ENCODE measurements around the gene KRTAP12-1. TPM values are rescaled to one million over a fixed set of nuclear protein-coding genes. Genes with fewer than 3 reads are reported as not detected.

The KRTAP12-1 gene
- polyA plus RNA-seq, 3 donors = not detected

DNA sequence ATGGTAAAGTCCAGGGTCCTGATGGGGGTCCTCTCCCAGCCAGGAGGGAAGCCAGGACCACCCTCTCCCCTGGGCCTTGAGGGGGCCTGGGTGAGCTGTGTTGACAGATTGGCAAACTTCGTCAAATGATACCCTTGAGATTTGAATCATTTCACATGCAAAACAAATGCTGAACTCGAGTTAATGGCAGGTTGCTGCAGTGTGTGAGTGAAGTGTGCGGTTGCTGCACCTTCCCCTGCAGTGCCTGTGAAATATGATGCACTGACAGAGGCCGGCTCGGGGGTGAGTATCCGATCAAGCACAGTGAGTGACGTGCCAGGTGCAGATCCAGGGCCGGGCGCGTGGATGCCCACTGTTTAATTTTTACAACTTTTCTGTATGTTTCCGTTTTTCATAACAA, 5.7 kb upstream of the KRTAP12-1 start:
- no peak overlapping the region for H3K27ac ChIP-seq (ENCODE audit: low read depth in 1 of 2, low read length in 2 of 2)
- intact Hi-C loops (cut with micrococcal nuclease) = no loop called here
- Mint-ChIP-seq H3K4me3 (no peak overlapping the region), H3K9me3 (peaks cover 0 to 10% (median 6%) of the 10 kb centered on the region in 7 donors), H3K4me1 (no peaks in the 10 kb centered on the region), H3K27ac (no peak overlapping the region), H3K36me3 (no peaks in the 10 kb centered on the region), H3K27me3 (ENCODE audit: low read depth in 3 of 3) (peaks cover 6 to 29% (median 19%) of the 10 kb centered on the region in 3 donors)
- H3K4me2 ChIP-seq (replicated peaks; ENCODE audit: extremely low read depth, low read length, poor library complexity, severe bottlenecking) = no peak overlapping the region
- H2AFZ ChIP-seq (ENCODE audit: insufficient read depth, low read depth, low read length, poor library complexity, severe bottlenecking) = no peak overlapping the region
- peaks cover 0 to 5% of the 10 kb centered on the region in 2 donors for H3K9me3 ChIP-seq (replicated peaks in 1 of 2; ENCODE audit: control insufficient read depth in 1 of 2, insufficient read depth in 1 of 2, low read length in 2 of 2)
- H3K4me1 ChIP-seq (ENCODE audit: control insufficient read depth in 1 of 2, insufficient read depth in 2 of 2, low read length in 2 of 2) = no peaks in the 10 kb centered on the region
- no peak overlapping the region for H3K9ac ChIP-seq (ENCODE audit: insufficient read depth, low read length, poor library complexity, severe bottlenecking)
- no peaks in the 10 kb centered on the region for H3K79me2 ChIP-seq (ENCODE audit: insufficient read depth, low read length)
- no peak overlapping the region for H3K4me3 ChIP-seq (replicated peaks in 1 of 3; ENCODE audit: low read depth in 2 of 3, low read length in 3 of 3)
- no peaks in the 10 kb centered on the region for H3K36me3 ChIP-seq (replicated peaks in 1 of 2; ENCODE audit: control insufficient read depth in 1 of 2, insufficient read depth in 2 of 2, low read length in 2 of 2)
- WGBS (ENCODE audit: insufficient coverage) = 98% methylated on average over 8 of the region's 11 CpGs
- H4K20me1 ChIP-seq (ENCODE audit: insufficient read depth, low read length) = no peaks in the 10 kb centered on the region
- TF ChIP-seq, protein P1, sequence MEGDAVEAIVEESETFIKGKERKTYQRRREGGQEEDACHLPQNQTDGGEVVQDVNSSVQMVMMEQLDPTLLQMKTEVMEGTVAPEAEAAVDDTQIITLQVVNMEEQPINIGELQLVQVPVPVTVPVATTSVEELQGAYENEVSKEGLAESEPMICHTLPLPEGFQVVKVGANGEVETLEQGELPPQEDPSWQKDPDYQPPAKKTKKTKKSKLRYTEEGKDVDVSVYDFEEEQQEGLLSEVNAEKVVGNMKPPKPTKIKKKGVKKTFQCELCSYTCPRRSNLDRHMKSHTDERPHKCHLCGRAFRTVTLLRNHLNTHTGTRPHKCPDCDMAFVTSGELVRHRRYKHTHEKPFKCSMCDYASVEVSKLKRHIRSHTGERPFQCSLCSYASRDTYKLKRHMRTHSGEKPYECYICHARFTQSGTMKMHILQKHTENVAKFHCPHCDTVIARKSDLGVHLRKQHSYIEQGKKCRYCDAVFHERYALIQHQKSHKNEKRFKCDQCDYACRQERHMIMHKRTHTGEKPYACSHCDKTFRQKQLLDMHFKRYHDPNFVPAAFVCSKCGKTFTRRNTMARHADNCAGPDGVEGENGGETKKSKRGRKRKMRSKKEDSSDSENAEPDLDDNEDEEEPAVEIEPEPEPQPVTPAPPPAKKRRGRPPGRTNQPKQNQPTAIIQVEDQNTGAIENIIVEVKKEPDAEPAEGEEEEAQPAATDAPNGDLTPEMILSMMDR (IDR thresholded peaks at IDR 0.05) = no peak
- H3K27me3 ChIP-seq (ENCODE audit: control insufficient read depth in 2 of 2, insufficient read depth in 2 of 2, low read length in 2 of 2) = peaks cover 0 to 3% of the 10 kb centered on the region in 2 donors
- DNase-seq = no peak

DNA sequence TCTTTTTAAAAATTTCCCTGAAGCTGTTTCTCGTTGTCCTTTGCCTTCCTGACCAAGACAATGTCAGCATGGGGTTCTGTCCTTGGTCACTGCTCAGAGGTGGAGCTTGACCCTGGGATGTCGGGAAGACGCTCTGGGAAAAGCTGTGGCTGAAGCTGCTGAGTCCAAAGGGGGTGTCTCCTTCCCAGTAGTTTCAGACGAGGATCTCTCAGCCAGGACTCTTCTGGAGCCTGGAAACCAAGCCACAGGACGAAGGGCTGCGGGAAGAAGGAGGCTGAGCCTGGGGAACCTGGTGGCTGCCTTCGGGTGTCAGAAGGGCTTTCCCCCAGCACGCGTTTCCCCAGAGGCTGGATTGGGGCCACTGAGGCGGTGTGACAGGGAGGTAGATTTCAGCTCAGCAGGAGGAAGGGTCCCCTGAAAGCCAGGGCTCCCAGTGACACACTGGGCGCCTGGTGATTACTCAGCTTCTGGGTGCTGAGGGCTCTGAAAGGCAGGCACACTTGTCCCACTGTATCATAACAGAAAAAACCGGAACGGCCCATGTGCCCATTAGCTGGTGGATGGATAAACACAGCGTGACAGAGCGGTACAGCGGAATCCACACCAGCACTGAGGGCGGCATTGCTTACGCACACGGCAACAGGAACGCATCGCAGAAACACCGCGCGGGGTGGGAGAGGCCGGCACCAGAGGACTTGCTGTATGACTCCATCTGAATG, 5.0 kb upstream of the KRTAP12-1 start:
- DNase-seq = no peak
- Mint-ChIP-seq H3K9me3 (peaks cover 0 to 4% (median 1%) of the 10 kb centered on the region in 7 donors), H3K4me3 (no peak overlapping the region), H3K4me1 (no peaks in the 10 kb centered on the region), H3K36me3 (no peaks in the 10 kb centered on the region), H3K27ac (no peak overlapping the region), H3K27me3 (ENCODE audit: low read depth in 3 of 3) (peaks cover 10 to 27% (median 19%) of the 10 kb centered on the region in 3 donors)
- intact Hi-C loops (cut with micrococcal nuclease) = no loop called here
- Histone ChIP-seq H2AFZ (ENCODE audit: insufficient read depth, low read depth, low read length, poor library complexity, severe bottlenecking) (no peak overlapping the region), H3K36me3 (replicated peaks in 1 of 2; ENCODE audit: control insufficient read depth in 1 of 2, insufficient read depth in 2 of 2, low read length in 2 of 2) (no peaks in the 10 kb centered on the region), H3K79me2 (ENCODE audit: insufficient read depth, low read length) (no peaks in the 10 kb centered on the region), H3K27ac (ENCODE audit: low read depth in 1 of 2, low read length in 2 of 2) (no peak overlapping the region), H3K4me1 (ENCODE audit: control insufficient read depth in 1 of 2, insufficient read depth in 2 of 2, low read length in 2 of 2) (no peaks in the 10 kb centered on the region), H3K4me2 (replicated peaks; ENCODE audit: extremely low read depth, low read length, poor library complexity, severe bottlenecking) (no peak overlapping the region), H3K27me3 (ENCODE audit: control insufficient read depth in 2 of 2, insufficient read depth in 2 of 2, low read length in 2 of 2) (no peaks in the 10 kb centered on the region), H3K4me3 (replicated peaks in 1 of 3; ENCODE audit: low read depth in 2 of 3, low read length in 3 of 3) (no peak overlapping the region), H3K9me3 (replicated peaks in 1 of 2; ENCODE audit: control insufficient read depth in 1 of 2, insufficient read depth in 1 of 2, low read length in 2 of 2) (no peaks in the 10 kb centered on the region), H3K9ac (ENCODE audit: insufficient read depth, low read length, poor library complexity, severe bottlenecking) (no peak overlapping the region), H4K20me1 (ENCODE audit: insufficient read depth, low read length) (no peaks in the 10 kb centered on the region)
- TF ChIP-seq, protein P1 (IDR thresholded peaks at IDR 0.05) = no peak
- whole genome bisulfite sequencing (ENCODE audit: insufficient coverage) = 90% methylated on average over 22 of the region's 25 CpGs

Data from CD14-positive monocyte (primary cell).